ENCODE data around the gene SLC25A15. TPM values are rescaled to one million over a fixed set of nuclear protein-coding genes. Genes with fewer than 3 reads are reported as not detected.

The SLC25A15 gene
- polyA plus RNA-seq, 1 of the 3 experiments (the other 2 are of a cell fraction) = 15.2 TPM

DNA sequence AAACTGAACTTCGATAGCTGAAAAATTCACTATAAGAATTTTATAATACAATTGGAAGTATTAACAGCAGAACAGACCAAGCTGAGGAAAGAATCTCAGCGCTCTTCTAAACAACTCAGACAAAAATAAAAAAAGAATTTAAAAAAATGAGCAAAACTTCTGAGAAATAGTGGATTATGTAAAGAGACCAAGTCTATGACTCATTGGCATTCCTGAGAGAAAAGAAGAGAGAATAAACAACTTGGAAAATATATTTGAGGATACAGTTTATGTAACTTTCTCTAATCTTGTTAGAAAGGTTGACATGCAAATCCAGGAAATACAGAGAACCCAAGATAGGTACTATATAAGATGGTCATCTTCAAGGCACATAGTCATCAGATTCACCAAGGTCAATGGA lies 25.4 kb downstream of the SLC25A15 start (continued):
- TF ChIP-seq NFIC (IDR thresholded peaks at IDR 0.05; ENCODE audit: borderline replicate concordance) (no peak), TEAD4 (IDR thresholded peaks at IDR 0.05; ENCODE audit: borderline replicate concordance, insufficient read depth) (no peak), CHD2 (IDR thresholded peaks at IDR 0.05; ENCODE audit: low read length, partially characterized antibody) (no peak), SIN3A (IDR thresholded peaks at IDR 0.05; ENCODE audit: borderline replicate concordance, low read depth, low read length) (no peak), SMC3 (IDR thresholded peaks at IDR 0.05; ENCODE audit: low read depth, low read length) (no peak), GABPA (IDR thresholded peaks at IDR 0.05; ENCODE audit: low read depth) (no peak), RFX5 (IDR thresholded peaks at IDR 0.05; ENCODE audit: low read length) (no peak), TCF12 (IDR thresholded peaks at IDR 0.05) (no peak)
- TF ChIP-seq, protein P1, sequence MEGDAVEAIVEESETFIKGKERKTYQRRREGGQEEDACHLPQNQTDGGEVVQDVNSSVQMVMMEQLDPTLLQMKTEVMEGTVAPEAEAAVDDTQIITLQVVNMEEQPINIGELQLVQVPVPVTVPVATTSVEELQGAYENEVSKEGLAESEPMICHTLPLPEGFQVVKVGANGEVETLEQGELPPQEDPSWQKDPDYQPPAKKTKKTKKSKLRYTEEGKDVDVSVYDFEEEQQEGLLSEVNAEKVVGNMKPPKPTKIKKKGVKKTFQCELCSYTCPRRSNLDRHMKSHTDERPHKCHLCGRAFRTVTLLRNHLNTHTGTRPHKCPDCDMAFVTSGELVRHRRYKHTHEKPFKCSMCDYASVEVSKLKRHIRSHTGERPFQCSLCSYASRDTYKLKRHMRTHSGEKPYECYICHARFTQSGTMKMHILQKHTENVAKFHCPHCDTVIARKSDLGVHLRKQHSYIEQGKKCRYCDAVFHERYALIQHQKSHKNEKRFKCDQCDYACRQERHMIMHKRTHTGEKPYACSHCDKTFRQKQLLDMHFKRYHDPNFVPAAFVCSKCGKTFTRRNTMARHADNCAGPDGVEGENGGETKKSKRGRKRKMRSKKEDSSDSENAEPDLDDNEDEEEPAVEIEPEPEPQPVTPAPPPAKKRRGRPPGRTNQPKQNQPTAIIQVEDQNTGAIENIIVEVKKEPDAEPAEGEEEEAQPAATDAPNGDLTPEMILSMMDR (IDR thresholded peaks at IDR 0.05) = no peak

DNA sequence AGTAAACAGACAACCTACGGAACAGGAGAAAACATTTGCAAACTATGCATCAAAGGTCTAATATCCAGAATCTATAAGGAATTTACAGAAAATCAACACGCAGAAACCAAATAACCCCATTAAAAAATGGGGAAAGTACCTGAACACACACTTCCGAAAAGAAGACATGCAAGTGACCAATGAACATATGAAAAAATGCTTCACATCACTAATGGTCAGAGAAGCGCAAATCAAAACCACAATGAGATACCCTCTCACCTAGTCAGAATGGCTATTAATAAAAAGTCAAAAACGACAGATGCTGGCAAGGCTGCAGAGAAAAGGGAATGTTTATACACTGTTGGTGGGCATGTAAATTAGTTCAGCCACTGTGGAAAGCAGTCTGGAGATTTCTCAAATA lies 29.5 kb downstream of the SLC25A15 start:
- Histone ChIP-seq H3K27ac (ENCODE audit: low read depth in 2 of 2, low read length in 1 of 2) (no peak overlapping the region), H3K27me3 (ENCODE audit: insufficient read depth) (no peaks in the 10 kb centered on the region), H3K4me1 (ENCODE audit: control insufficient read depth in 1 of 2, insufficient read depth in 2 of 2, low read depth in 1 of 2, low read length in 1 of 2) (no peaks in the 10 kb centered on the region), H3K9ac (no peak overlapping the region), H3F3A (replicated peaks; ENCODE audit: insufficient read depth) (no peaks in the 10 kb centered on the region), H3K4me3 (ENCODE audit: low read depth in 2 of 2, low read length in 1 of 2) (no peak overlapping the region), H3K9me2 (no peaks in the 10 kb centered on the region), H3K9me3 (no peaks in the 10 kb centered on the region), H3K79me2 (ENCODE audit: insufficient read depth) (no peaks in the 10 kb centered on the region), H3K4me2 (no peak overlapping the region), H4K20me1 (ENCODE audit: insufficient read depth) (no peaks in the 10 kb centered on the region), H3K36me3 (replicated peaks in 1 of 2; ENCODE audit: control insufficient read depth in 1 of 2, insufficient read depth in 2 of 2, low read length in 1 of 2) (peaks cover 7 to 10% of the 10 kb centered on the region in 2 experiments), H2AFZ (ENCODE audit: low read depth) (no peak overlapping the region)
- TF ChIP-seq, protein P2, sequence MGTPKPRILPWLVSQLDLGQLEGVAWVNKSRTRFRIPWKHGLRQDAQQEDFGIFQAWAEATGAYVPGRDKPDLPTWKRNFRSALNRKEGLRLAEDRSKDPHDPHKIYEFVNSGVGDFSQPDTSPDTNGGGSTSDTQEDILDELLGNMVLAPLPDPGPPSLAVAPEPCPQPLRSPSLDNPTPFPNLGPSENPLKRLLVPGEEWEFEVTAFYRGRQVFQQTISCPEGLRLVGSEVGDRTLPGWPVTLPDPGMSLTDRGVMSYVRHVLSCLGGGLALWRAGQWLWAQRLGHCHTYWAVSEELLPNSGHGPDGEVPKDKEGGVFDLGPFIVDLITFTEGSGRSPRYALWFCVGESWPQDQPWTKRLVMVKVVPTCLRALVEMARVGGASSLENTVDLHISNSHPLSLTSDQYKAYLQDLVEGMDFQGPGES (IDR thresholded peaks at IDR 0.05; ENCODE audit: low read depth, low read length) = no peak
- TF ChIP-seq FOXJ3 (CRISPR knock-in tag; IDR thresholded peaks at IDR 0.05) (no peak), MEF2A (IDR thresholded peaks at IDR 0.05; ENCODE audit: borderline replicate concordance, low read depth) (no peak), RCOR1 (IDR thresholded peaks at IDR 0.05; ENCODE audit: low read length) (no peak), CHD2 (IDR thresholded peaks at IDR 0.05; ENCODE audit: low read length, partially characterized antibody) (no peak), RFX5 (IDR thresholded peaks at IDR 0.05; ENCODE audit: low read length) (no peak), TCF12 (IDR thresholded peaks at IDR 0.05) (no peak), POLR2AphosphoS5 (IDR thresholded peaks at IDR 0.05; ENCODE audit: low read depth, low read length) (no peak), TAF1 (IDR thresholded peaks at IDR 0.05; ENCODE audit: borderline replicate concordance, low read depth, low read length) (no peak), RAD21 (IDR thresholded peaks at IDR 0.05; ENCODE audit: low read length) (no peak), SMC3 (IDR thresholded peaks at IDR 0.05; ENCODE audit: low read depth, low read length) (no peak), YY1 (IDR thresholded peaks at IDR 0.05; ENCODE audit: low read depth) (no peak), NFIC (IDR thresholded peaks at IDR 0.05; ENCODE audit: borderline replicate concordance) (no peak), ELF1 (IDR thresholded peaks at IDR 0.05) (no peak), FOSL2 (IDR thresholded peaks at IDR 0.05; ENCODE audit: borderline replicate concordance, low read depth) (no peak)
- TF ChIP-seq, protein P3, sequence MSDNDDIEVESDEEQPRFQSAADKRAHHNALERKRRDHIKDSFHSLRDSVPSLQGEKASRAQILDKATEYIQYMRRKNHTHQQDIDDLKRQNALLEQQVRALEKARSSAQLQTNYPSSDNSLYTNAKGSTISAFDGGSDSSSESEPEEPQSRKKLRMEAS (IDR thresholded peaks at IDR 0.05; ENCODE audit: low read depth) = no peak
- TF ChIP-seq, protein P4, sequence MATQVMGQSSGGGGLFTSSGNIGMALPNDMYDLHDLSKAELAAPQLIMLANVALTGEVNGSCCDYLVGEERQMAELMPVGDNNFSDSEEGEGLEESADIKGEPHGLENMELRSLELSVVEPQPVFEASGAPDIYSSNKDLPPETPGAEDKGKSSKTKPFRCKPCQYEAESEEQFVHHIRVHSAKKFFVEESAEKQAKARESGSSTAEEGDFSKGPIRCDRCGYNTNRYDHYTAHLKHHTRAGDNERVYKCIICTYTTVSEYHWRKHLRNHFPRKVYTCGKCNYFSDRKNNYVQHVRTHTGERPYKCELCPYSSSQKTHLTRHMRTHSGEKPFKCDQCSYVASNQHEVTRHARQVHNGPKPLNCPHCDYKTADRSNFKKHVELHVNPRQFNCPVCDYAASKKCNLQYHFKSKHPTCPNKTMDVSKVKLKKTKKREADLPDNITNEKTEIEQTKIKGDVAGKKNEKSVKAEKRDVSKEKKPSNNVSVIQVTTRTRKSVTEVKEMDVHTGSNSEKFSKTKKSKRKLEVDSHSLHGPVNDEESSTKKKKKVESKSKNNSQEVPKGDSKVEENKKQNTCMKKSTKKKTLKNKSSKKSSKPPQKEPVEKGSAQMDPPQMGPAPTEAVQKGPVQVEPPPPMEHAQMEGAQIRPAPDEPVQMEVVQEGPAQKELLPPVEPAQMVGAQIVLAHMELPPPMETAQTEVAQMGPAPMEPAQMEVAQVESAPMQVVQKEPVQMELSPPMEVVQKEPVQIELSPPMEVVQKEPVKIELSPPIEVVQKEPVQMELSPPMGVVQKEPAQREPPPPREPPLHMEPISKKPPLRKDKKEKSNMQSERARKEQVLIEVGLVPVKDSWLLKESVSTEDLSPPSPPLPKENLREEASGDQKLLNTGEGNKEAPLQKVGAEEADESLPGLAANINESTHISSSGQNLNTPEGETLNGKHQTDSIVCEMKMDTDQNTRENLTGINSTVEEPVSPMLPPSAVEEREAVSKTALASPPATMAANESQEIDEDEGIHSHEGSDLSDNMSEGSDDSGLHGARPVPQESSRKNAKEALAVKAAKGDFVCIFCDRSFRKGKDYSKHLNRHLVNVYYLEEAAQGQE (IDR thresholded peaks at IDR 0.05; ENCODE audit: low read depth, low read length) = no peak
- TF ChIP-seq, protein P5, sequence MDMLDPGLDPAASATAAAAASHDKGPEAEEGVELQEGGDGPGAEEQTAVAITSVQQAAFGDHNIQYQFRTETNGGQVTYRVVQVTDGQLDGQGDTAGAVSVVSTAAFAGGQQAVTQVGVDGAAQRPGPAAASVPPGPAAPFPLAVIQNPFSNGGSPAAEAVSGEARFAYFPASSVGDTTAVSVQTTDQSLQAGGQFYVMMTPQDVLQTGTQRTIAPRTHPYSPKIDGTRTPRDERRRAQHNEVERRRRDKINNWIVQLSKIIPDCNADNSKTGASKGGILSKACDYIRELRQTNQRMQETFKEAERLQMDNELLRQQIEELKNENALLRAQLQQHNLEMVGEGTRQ (IDR thresholded peaks at IDR 0.05; ENCODE audit: borderline replicate concordance, low read depth, low read length) = no peak
- TF ChIP-seq, protein P6, sequence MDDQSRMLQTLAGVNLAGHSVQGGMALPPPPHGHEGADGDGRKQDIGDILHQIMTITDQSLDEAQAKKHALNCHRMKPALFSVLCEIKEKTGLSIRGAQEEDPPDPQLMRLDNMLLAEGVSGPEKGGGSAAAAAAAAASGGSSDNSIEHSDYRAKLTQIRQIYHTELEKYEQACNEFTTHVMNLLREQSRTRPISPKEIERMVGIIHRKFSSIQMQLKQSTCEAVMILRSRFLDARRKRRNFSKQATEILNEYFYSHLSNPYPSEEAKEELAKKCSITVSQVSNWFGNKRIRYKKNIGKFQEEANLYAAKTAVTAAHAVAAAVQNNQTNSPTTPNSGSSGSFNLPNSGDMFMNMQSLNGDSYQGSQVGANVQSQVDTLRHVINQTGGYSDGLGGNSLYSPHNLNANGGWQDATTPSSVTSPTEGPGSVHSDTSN (IDR thresholded peaks at IDR 0.05) = no peak
- TF ChIP-seq, protein P7, sequence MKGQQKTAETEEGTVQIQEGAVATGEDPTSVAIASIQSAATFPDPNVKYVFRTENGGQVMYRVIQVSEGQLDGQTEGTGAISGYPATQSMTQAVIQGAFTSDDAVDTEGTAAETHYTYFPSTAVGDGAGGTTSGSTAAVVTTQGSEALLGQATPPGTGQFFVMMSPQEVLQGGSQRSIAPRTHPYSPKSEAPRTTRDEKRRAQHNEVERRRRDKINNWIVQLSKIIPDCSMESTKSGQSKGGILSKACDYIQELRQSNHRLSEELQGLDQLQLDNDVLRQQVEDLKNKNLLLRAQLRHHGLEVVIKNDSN (IDR thresholded peaks at IDR 0.05; ENCODE audit: borderline replicate concordance, low read depth) = no peak
- DNase-seq = no peak
- CTCF ChIA-PET = no interaction called here
- WGBS (ENCODE audit: low lambda C conversion rate) = 92% methylated on average over 5 of the region's 5 CpGs
- POLR2A ChIA-PET = no interaction called here

Data from SK-N-SH (cell line).